ENCODE results near the gene XRCC3.

Gene XRCC3

GRCh38 chr14:103706551-103707328 is 8.5 kb downstream of the XRCC3 start:
- no peak for DNase-seq (ENCODE audit: low read depth in 3 of 3)

- no peak for DNase-seq (ENCODE audit: low read depth in 3 of 3)
These were observed 9.6 kb downstream of the XRCC3 start for GRCh38 chr14:103705504-103706284.

- no peak for DNase-seq (ENCODE audit: low read depth in 3 of 3)
These were observed 10.1 kb downstream of the XRCC3 start for GRCh38 chr14:103705118-103705503.

GRCh38 chr14:103704708-103705107 is 10.5 kb downstream of the XRCC3 start:
- no peak for DNase-seq (ENCODE audit: low read depth in 3 of 3)

- DNase-seq (ENCODE audit: low read depth in 3 of 3), result no peak
These were observed 11.5 kb downstream of the XRCC3 start for GRCh38 chr14:103703433-103704385.

- no peak for DNase-seq (ENCODE audit: low read depth in 3 of 3)
These were observed 12.5 kb downstream of the XRCC3 start for GRCh38 chr14:103702497-103703432.

GRCh38 chr14:103702095-103702494 is 13.2 kb downstream of the XRCC3 start:
- DNase-seq (ENCODE audit: low read depth in 3 of 3), result no peak

GRCh38 chr14:103700753-103701490 is 14.3 kb downstream of the XRCC3 start:
- DNase-seq (ENCODE audit: low read depth in 3 of 3), result no peak

- no peak for DNase-seq (ENCODE audit: low read depth in 3 of 3)
These were observed 15.1 kb downstream of the XRCC3 start for GRCh38 chr14:103699901-103700752.

GRCh38 chr14:103699261-103699661 is 16.0 kb downstream of the XRCC3 start:
- no peak for DNase-seq (ENCODE audit: low read depth in 3 of 3)

- no peak for DNase-seq (ENCODE audit: low read depth in 3 of 3)
These were observed 16.6 kb downstream of the XRCC3 start for GRCh38 chr14:103698380-103699260.

- DNase-seq (ENCODE audit: low read depth in 3 of 3), result no peak
These were observed 17.5 kb downstream of the XRCC3 start for GRCh38 chr14:103697603-103698379.

GRCh38 chr14:103697206-103697602 is 18.0 kb downstream of the XRCC3 start:
- no peak for DNase-seq (ENCODE audit: low read depth in 3 of 3)

GRCh38 chr14:103696466-103697071 is 18.7 kb downstream of the XRCC3 start:
- DNase-seq (ENCODE audit: low read depth in 3 of 3), result no peak

GRCh38 chr14:103696070-103696402 is 19.2 kb downstream of the XRCC3 start:
- DNase-seq (ENCODE audit: low read depth in 3 of 3), result no peak

- no peak for DNase-seq (ENCODE audit: low read depth in 3 of 3)
These were observed 19.8 kb downstream of the XRCC3 start for GRCh38 chr14:103695296-103696069.
